GM21447 (cell line): ENCODE data around the gene CAMKK2.
"Not testable (repeated sequence)": the region's sequence is repeated elsewhere in the genome, so short reads cannot be mapped to it uniquely, and the experiment has no call there.

Experiments
- ATAC-seq: cut with Tn5 transposase; IDR thresholded peaks from one replicate; pipeline ENCODE4 v1.9.1; 2021; ENCODE audit not compliant: unreplicated experiment

Gene CAMKK2

GRCh38 chr12:121280531-121280930, 16.0 kb downstream of the CAMKK2 start:
- ATAC-seq, result not testable (repeated sequence)

- no peak for ATAC-seq
Measured at GRCh38 chr12:121279507-121279915, 17.0 kb downstream of the CAMKK2 start.

- no peak for ATAC-seq
Measured at GRCh38 chr12:121279071-121279375, 17.5 kb downstream of the CAMKK2 start.

- ATAC-seq, result no peak
Measured at GRCh38 chr12:121278169-121279070, 18.1 kb downstream of the CAMKK2 start.

GRCh38 chr12:121277374-121277759, 19.1 kb downstream of the CAMKK2 start:
- ATAC-seq, result no peak

- ATAC-seq, result no peak
Measured at GRCh38 chr12:121274036-121274763, 22.3 kb downstream of the CAMKK2 start.

GRCh38 chr12:121273364-121273896, 23.1 kb downstream of the CAMKK2 start:
- ATAC-seq, result no peak

- ATAC-seq, result no peak
Measured at GRCh38 chr12:121267822-121268221, 28.7 kb downstream of the CAMKK2 start.

- no peak for ATAC-seq
Measured at GRCh38 chr12:121264951-121265515, 31.5 kb downstream of the CAMKK2 start.

GRCh38 chr12:121264135-121264534, 32.4 kb downstream of the CAMKK2 start:
- ATAC-seq, result no peak

- ATAC-seq, result no peak
Measured at GRCh38 chr12:121263206-121263935, 33.1 kb downstream of the CAMKK2 start.

- ATAC-seq, result no peak
Measured at GRCh38 chr12:121261398-121261797, 35.1 kb downstream of the CAMKK2 start.

- ATAC-seq, result no peak
Measured at GRCh38 chr12:121260091-121260490, 36.4 kb downstream of the CAMKK2 start.

- no peak for ATAC-seq
Measured at GRCh38 chr12:121259074-121259473, 37.4 kb downstream of the CAMKK2 start.

- not testable (repeated sequence) for ATAC-seq
Measured at GRCh38 chr12:121257704-121258449, 38.6 kb downstream of the CAMKK2 start.

GRCh38 chr12:121255433-121255832, 41.1 kb downstream of the CAMKK2 start:
- no peak for ATAC-seq

GRCh38 chr12:121253638-121254335, 42.7 kb downstream of the CAMKK2 start:
- no peak for ATAC-seq

GRCh38 chr12:121252712-121253345, 43.7 kb downstream of the CAMKK2 start:
- ATAC-seq, result no peak

GRCh38 chr12:121251838-121252237, 44.7 kb downstream of the CAMKK2 start:
- no peak for ATAC-seq
